Mesothelial cell of epicardium (in vitro differentiated cells): ENCODE data around the gene PRKN. TPM values are rescaled to one million over a fixed set of nuclear protein-coding genes. Genes with fewer than 3 reads are reported as not detected.

ENCODE experiments used
- DNase-seq, 2 experiments: peaks; one replicate each; pipeline ENCODE4 v3.0.0; 2021; ENCODE audit warnings: low spot score in 2 of 2; ENCODE audit not compliant: unreplicated experiment in 2 of 2
- H3K27ac Mint-ChIP-seq: 2 replicates; pipeline ENCODE4 v1.8.0; 2021; ENCODE audit warnings: mixed read lengths
- H3K27me3 Mint-ChIP-seq: 2 replicates; pipeline ENCODE4 v1.8.0; 2021; ENCODE audit warnings: low read depth, mixed read lengths
- H3K36me3 Mint-ChIP-seq: 2 replicates; pipeline ENCODE4 v1.8.0; 2021; ENCODE audit warnings: mixed read lengths
- H3K4me1 Mint-ChIP-seq: 2 replicates; pipeline ENCODE4 v1.8.0; 2021; ENCODE audit warnings: mixed read lengths
- H3K4me3 Mint-ChIP-seq: 2 replicates; pipeline ENCODE4 v1.8.0; 2021; ENCODE audit warnings: mild to moderate bottlenecking, moderate library complexity, mixed read lengths
- H3K9me3 Mint-ChIP-seq: 2 replicates; pipeline ENCODE4 v1.8.0; 2021; ENCODE audit warnings: mixed read lengths
- CTCF ChIP-seq: fragments of 200-600 bp; sonication (generic); IDR thresholded peaks from one replicate; pipeline ENCODE4 v1.5.0; 2021; ENCODE audit warnings: antibody characterized with exemption; ENCODE audit not compliant: unreplicated experiment
- total RNA-seq: library from RNA; stranded (reverse); gene quantifications from 3 replicates; pipeline ENCODE4 v1.2.1, GENCODE V29; 2021

Gene PRKN
- total RNA-seq, 1 donor from 2014 or later, result 7.6 TPM

DNA sequence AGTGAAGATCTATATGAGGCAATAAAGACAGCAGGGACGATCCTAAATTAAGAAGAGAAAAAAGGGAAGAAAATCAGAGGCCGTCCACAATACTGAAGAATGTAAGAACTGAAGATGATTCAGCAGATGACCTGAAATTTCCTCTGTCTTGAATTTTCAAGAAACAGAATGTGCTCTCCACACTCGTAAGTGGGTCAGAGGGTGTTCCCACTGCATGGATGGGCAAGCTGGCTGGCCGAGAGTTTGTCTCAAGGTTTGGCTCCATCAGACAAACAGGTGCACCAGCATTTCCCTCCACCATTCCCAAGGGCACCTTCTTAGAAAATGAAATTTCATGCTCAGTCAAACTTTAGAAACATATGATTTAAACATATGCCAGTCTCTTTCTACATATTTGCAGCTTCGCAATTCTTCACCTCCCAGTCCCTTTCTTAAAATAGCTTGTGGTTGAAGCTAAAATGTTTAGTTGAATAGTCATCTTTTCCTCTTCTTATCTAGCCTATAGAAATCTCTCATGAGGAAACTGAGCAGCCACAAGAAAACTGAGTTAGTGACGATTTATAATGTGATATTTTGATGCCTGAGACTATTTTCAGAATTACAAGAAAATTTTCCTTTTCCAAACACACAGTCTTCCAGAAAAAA, 576.4 kb downstream of the PRKN start:
- Mint-ChIP-seq H3K36me3 (no peaks in the 10 kb centered on the region), H3K27me3 (no peaks in the 10 kb centered on the region), H3K9me3 (no peaks in the 10 kb centered on the region), H3K4me3 (no peak overlapping the region), H3K4me1 (no peaks in the 10 kb centered on the region), H3K27ac (no peak overlapping the region)
- no peak for DNase-seq
- no peak for TF ChIP-seq CTCF

DNA sequence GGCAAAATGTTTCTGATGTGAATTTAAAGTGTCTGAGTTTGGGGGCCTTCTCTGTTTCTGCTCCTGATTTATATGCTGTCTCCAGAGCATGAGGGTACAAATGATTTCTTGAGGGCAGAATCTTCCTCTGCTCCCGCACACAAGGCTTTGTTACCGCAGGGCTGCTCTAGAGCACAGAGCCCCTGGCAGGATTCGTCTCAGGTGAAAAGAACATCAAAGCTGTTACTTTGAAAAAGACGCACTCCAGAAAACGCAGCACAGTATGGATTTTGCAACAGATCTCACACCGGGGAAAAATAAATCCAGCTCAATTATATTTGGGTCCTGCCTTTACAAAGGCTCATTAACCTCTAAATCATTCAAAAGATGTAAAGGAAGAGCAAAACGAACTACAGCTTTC, 577.3 kb downstream of the PRKN start:
- TF ChIP-seq CTCF, result no peak
- DNase-seq, result no peak

DNA sequence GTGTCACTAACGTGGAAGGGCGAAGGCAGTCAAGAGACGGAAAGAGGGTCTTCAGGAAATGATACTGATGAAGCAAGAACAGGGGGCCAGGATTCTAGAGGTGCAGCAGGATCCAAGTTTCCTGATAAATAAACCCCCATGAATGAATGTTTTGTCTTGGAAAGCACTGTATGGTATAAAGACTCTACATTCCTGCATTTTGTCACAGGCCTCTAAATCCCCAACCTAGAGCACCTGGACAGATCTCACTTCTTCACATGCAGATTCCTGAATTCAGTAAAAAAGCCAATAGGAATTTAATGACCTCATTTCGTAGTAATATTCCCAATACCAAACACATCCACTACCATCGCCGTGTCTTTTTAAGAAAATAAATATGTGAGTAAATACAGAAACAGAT, 577.8 kb downstream of the PRKN start:
- Mint-ChIP-seq H3K4me3 (no peak overlapping the region), H3K27me3 (no peaks in the 10 kb centered on the region), H3K4me1 (no peaks in the 10 kb centered on the region), H3K27ac (no peak overlapping the region), H3K9me3 (no peaks in the 10 kb centered on the region), H3K36me3 (no peaks in the 10 kb centered on the region)
- no peak for TF ChIP-seq CTCF
- no peak for DNase-seq

More for the DNA sequence above, 577.3 kb downstream of the PRKN start:
- Mint-ChIP-seq H3K9me3 (no peaks in the 10 kb centered on the region), H3K27ac (no peak overlapping the region), H3K4me3 (no peak overlapping the region), H3K4me1 (no peaks in the 10 kb centered on the region), H3K36me3 (no peaks in the 10 kb centered on the region), H3K27me3 (no peaks in the 10 kb centered on the region)

DNA sequence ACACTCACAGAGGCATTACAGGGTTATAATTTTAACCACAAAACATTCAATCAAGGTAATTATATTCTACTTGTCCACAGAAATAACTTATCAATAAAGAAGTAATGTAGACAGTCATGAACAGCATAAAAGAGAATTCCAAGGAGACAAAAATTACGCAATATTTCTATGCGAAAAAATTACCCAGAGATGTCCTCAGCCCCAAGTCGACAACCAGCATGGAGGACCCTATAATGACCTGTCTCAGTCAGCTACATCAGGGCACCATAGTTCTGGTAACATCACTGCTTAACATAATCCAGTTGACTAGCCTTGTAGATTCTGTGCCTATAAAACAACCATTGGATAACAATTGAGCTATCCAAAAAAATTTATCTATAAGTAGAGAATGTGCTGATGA, 579.8 kb downstream of the PRKN start:
- Mint-ChIP-seq H3K9me3 (peaks cover 3% of the 10 kb centered on the region), H3K4me3 (no peak overlapping the region), H3K4me1 (no peaks in the 10 kb centered on the region), H3K27me3 (no peaks in the 10 kb centered on the region), H3K36me3 (no peaks in the 10 kb centered on the region), H3K27ac (no peak overlapping the region)
- DNase-seq, result no peak
- TF ChIP-seq CTCF, result no peak

DNA sequence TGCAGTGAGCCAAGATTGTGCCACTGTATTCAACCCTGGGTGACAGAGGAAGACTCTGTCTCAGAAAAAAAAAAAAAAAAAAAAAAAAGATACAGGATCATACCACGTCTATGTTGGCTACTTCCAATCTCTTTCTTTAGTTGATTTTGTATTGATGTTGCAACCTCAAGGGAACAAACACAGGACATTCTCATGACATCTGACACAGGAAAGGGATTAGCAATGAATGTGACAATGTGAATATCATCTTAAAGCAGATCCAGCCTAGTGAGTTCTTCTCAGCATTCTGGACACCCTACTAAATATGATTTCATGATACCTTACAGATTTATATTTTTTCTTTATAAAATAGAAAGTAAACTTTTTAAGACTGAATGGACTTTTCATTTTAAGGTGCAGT, 580.3 kb downstream of the PRKN start:
- H3K27me3 Mint-ChIP-seq, result no peaks in the 10 kb centered on the region
- DNase-seq, result no peak
- no peak overlapping the region for H3K27ac Mint-ChIP-seq
- H3K4me1 Mint-ChIP-seq, result no peaks in the 10 kb centered on the region
- H3K36me3 Mint-ChIP-seq, result no peaks in the 10 kb centered on the region
- H3K9me3 Mint-ChIP-seq, result peaks cover 3% of the 10 kb centered on the region
- TF ChIP-seq CTCF, result no peak
- H3K4me3 Mint-ChIP-seq, result no peak overlapping the region

DNA sequence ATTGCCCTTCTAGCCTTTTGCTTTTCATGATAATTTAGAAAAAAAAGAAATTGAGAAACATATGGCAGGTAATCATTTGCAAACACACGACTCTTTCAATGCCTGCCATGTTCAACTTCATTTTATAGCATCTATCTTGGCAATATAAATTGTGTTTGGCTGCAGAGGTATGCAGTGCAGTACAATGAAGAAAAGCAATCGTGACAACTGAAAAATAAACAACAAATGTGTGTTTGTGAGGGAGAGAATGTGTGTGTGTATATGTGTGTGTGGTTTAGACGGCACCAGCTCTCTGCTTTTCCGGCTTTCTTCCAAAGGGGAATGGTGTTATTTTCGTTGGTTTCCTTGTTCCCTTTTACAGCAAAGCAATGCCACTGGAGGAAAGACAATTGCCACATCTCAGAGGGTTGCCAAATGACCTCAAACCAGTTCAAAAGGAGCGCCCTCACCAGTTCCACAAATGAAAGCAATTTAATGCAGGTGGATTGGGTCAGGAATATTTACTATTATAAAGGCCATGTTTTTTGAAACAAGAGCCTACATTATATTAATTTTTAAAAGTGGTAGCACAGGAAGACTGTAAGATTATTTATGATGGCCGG, 587.2 kb downstream of the PRKN start:
- Mint-ChIP-seq H3K27me3 (no peaks in the 10 kb centered on the region), H3K9me3 (peaks cover 39% of the 10 kb centered on the region), H3K4me1 (no peaks in the 10 kb centered on the region), H3K36me3 (no peaks in the 10 kb centered on the region), H3K4me3 (no peak overlapping the region), H3K27ac (no peak overlapping the region)
- no peak for TF ChIP-seq CTCF
- no peak for DNase-seq
